ENCODE measurements around the gene HOXA6. TPM values are rescaled to one million over a fixed set of nuclear protein-coding genes. Genes with fewer than 3 reads are reported as not detected.

HOXA6 gene
- total and polyA plus RNA-seq, 2 experiments from 2014 or later, result not detected

DNA sequence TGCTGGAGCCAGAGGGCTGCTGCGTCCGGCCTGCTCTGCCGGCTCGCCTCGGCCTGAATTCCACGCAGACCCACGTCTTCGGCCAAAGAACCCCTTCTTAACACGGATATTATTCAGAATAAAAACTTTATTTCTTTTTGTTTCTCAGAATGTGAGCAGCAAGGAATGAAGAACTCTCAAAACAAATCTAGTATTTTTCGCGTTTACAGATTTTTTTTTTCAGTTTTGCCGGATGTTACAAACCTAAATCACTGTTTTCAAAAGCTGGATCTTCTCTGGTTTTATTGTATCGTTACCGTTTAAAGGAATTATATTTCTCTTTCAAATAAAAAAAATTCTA is 40.7 kb downstream of the HOXA6 start:
- Histone ChIP-seq H3K4me3 (no peak overlapping the region), H3K27me3 (peaks cover 100% of the 10 kb centered on the region), H3K4me1 (ENCODE audit: low read depth) (peaks cover 12% of the 10 kb centered on the region), H3K9me3 (ENCODE audit: low read depth) (no peaks in the 10 kb centered on the region), H3K27ac (no peak overlapping the region), H3K36me3 (no peaks in the 10 kb centered on the region)
- TF ChIP-seq, protein P1, sequence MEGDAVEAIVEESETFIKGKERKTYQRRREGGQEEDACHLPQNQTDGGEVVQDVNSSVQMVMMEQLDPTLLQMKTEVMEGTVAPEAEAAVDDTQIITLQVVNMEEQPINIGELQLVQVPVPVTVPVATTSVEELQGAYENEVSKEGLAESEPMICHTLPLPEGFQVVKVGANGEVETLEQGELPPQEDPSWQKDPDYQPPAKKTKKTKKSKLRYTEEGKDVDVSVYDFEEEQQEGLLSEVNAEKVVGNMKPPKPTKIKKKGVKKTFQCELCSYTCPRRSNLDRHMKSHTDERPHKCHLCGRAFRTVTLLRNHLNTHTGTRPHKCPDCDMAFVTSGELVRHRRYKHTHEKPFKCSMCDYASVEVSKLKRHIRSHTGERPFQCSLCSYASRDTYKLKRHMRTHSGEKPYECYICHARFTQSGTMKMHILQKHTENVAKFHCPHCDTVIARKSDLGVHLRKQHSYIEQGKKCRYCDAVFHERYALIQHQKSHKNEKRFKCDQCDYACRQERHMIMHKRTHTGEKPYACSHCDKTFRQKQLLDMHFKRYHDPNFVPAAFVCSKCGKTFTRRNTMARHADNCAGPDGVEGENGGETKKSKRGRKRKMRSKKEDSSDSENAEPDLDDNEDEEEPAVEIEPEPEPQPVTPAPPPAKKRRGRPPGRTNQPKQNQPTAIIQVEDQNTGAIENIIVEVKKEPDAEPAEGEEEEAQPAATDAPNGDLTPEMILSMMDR (IDR thresholded peaks at IDR 0.05; ENCODE audit: low read depth, low read length), result no peak
- no peak for DNase-seq (ENCODE audit: low read depth in 1 of 2, low spot score in 1 of 2)

DNA sequence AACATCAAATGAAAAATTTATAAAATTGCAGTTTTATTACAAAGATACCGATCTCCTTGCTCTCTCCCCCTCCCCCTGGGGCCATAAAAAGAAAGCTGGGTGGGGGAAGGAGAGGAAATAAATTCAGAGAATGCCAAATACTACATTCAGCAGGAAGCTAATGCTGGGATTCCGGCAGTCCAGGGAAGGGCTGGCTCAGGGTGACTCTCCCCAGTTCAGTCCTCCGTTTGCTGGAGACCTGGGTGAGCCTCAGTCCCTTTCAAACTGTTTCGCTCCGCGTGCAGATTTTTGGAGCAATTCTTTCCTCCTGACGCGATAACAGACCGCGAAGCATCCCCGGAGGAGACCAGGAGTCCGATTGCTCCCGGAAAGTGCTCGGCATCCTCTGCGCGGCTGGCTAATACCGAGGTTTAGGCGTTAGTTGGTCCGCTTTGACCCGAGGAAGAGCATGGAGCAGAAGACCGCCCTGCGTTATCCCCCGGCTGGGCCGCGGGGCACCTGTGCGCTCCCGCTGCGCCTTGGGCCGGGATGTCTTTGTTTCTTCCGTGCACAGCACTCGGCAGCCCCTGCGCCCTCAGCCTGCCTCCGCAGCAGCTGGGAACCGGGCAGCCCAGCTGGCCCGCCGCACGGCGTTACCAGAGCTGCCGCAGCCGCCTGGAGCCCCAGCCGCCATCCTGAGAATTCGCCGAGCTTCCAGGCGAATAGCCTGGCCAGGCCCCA is 41.2 kb downstream of the HOXA6 start:
- peak in 1 of 2 donors; percentile 47 for DNase-seq (ENCODE audit: low read depth in 1 of 2, low spot score in 1 of 2)
- H3K36me3 ChIP-seq, result no peaks in the 10 kb centered on the region
- TF ChIP-seq, protein P1 (IDR thresholded peaks at IDR 0.05; ENCODE audit: low read depth, low read length), result no peak
- H3K27ac ChIP-seq, result no peak overlapping the region
- H3K9me3 ChIP-seq (ENCODE audit: low read depth), result no peaks in the 10 kb centered on the region
- no peak overlapping the region for H3K4me3 ChIP-seq
- H3K27me3 ChIP-seq, result peaks cover 100% of the 10 kb centered on the region
- peaks cover 12% of the 10 kb centered on the region for H3K4me1 ChIP-seq (ENCODE audit: low read depth)

DNA sequence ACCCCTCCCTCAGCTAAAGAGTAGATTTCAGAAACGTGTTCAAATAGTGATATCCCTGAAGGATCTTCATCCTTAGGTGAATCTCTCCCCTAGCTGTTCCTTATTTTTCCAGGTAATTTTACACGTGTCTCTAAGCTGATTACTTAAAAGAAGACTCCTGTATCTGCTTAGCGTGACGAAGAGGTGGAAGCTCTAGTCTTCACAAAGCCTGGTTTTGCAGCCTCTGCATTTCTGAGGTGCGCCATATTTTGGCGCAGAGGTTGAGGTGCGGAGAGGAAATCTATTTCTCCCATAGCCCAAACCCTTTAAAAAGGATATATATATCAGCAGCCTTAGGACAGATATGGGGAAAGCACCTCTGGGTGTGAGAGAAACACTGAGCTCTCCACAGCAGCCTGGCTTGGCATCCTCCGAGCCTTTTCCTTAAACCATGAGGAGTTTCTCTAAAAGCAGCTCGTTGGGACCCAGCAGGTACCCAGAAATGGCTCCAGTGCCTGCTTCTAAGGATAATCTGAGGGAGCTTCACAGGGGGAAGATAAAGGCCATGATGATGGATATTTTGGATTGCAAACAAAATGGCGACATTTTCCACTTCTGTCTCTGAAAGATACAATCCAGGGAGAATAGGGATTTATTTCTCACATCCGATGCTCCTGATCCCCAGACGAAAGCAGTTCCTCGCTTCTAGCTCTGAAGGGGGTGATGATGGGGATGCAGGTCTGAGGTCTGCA is 42.1 kb downstream of the HOXA6 start:
- peaks cover 100% of the 10 kb centered on the region for H3K27me3 ChIP-seq
- H3K4me3 ChIP-seq, result no peak overlapping the region
- H3K9me3 ChIP-seq (ENCODE audit: low read depth), result no peaks in the 10 kb centered on the region
- TF ChIP-seq, protein P1 (IDR thresholded peaks at IDR 0.05; ENCODE audit: low read depth, low read length), result no peak
- no peaks in the 10 kb centered on the region for H3K36me3 ChIP-seq
- no peak overlapping the region for H3K27ac ChIP-seq
- peaks cover 9% of the 10 kb centered on the region for H3K4me1 ChIP-seq (ENCODE audit: low read depth)
- no peak for DNase-seq (ENCODE audit: low read depth in 1 of 2, low spot score in 1 of 2)

DNA sequence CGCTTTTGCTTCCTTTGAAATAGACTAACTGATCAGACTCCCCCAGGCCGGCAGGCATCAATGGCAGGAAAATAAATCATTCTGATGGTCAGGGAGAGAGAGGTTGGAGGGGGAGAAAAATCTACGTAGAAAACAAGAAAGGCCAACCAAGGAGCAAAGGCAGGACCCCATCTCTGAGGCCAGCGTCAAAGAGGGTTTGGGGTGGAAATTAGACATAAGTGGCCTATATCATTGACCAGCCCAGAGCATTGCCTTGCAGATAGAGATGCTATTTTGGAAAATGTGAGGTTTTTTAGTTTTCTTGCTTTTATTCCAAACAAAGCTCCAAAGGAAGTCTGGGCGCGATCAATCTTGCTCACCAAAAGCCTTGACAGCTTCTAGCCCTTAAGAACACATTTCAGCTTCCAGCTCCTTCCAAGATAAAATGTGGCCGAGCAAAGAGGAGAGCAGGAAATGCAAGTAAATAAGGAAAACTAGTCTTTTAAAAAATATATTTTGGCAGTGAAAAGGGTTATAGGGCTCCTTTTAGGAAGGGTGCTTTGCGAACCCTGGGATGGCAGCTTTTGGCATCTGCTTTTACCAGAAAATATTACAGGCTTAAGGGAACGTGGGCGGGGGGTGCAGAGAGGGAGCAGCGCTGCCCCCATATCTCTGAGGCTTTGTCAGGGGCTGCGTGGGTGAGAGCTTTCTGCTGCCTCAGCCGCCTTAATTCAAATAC is 43.1 kb downstream of the HOXA6 start:
- H3K4me1 ChIP-seq (ENCODE audit: low read depth), result peaks cover 9% of the 10 kb centered on the region
- TF ChIP-seq, protein P1 (IDR thresholded peaks at IDR 0.05; ENCODE audit: low read depth, low read length), result no peak
- no peaks in the 10 kb centered on the region for H3K9me3 ChIP-seq (ENCODE audit: low read depth)
- H3K4me3 ChIP-seq, result no peak overlapping the region
- no peak for DNase-seq (ENCODE audit: low read depth in 1 of 2, low spot score in 1 of 2)
- H3K27me3 ChIP-seq, result peaks cover 100% of the 10 kb centered on the region
- no peak overlapping the region for H3K27ac ChIP-seq
- no peaks in the 10 kb centered on the region for H3K36me3 ChIP-seq

DNA sequence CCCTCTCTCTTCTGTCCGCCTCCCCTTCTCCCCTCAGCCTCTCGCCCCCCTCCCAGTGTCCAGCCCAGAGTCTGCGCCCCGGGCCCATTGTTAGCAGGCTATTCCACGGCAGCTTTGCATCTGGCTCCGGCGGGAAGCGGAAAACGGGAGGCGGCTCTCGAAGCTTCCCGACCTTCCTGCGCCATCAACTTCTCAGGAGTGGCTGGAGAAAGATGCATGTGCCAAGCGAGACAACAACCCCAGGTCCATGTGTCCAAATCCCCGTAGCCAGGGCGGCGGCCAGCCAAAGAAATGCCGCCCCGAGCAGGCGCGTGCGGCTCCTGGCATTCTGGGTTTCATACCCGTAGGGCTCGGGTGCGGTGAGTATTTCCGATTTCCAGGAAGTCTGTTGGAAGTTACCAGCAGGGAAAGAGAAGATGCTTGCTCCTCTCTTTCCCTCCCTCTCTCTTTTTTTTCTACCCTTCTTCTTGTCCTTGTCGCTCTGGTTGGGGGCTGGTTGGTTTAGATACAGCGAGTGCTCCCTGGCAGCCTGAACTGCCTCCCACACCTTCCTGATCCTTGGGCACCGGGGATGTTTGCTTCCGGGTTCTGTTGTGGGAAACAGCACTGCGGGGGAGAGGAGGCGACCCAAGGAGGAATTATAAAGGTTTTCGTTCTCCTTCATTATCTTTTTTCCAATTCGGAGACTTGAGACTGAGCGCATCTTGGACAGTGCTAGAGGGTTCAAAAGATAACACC is 43.9 kb downstream of the HOXA6 start:
- no peak overlapping the region for H3K4me3 ChIP-seq
- H3K27me3 ChIP-seq, result peaks cover 100% of the 10 kb centered on the region
- no peak overlapping the region for H3K27ac ChIP-seq
- H3K36me3 ChIP-seq, result no peaks in the 10 kb centered on the region
- peaks cover 9% of the 10 kb centered on the region for H3K4me1 ChIP-seq (ENCODE audit: low read depth)
- H3K9me3 ChIP-seq (ENCODE audit: low read depth), result no peaks in the 10 kb centered on the region
- TF ChIP-seq, protein P1 (IDR thresholded peaks at IDR 0.05; ENCODE audit: low read depth, low read length), result no peak
- no peak for DNase-seq (ENCODE audit: low read depth in 1 of 2, low spot score in 1 of 2)

Measured in cardiac muscle cell (in vitro differentiated cells and primary cell).